GM23248 (cell line): ENCODE data around the gene PHLPP2. TPM values are rescaled to one million over a fixed set of nuclear protein-coding genes. Genes with fewer than 3 reads are reported as not detected.

Experiments used
- DNase-seq: peaks from one replicate; pipeline ENCODE4 v3.0.0-alpha.2; 2015
- H2AFZ ChIP-seq: fragments of 200-600 bp; sonication (generic); 2 replicates; pipeline ENCODE4 v1.6.1; 2016; ENCODE audit warnings: antibody characterized with exemption
- H3F3A ChIP-seq: fragments of 200-600 bp; sonication (generic); 2 replicates; pipeline ENCODE4 v1.6.1; 2016; ENCODE audit warnings: mild to moderate bottlenecking, antibody characterized with exemption, mixed run types; ENCODE audit not compliant: insufficient read depth
- H3K27ac ChIP-seq: fragments of 200-600 bp; sonication (generic); 2 replicates; pipeline ENCODE4 v1.5.1; 2016; ENCODE audit warnings: mild to moderate bottlenecking
- H3K27me3 ChIP-seq: fragments of 200-600 bp; sonication (generic); replicated peaks from 2 replicates; pipeline ENCODE4 v1.6.1; 2016; ENCODE audit warnings: mild to moderate bottlenecking; ENCODE audit not compliant: insufficient read depth
- H3K36me3 ChIP-seq: fragments of 200-600 bp; sonication (generic); 2 replicates; pipeline ENCODE4 v1.6.1; 2016; ENCODE audit warnings: low read depth, mild to moderate bottlenecking
- H3K4me1 ChIP-seq: fragments of 200-600 bp; sonication (generic); 2 replicates; pipeline ENCODE4 v1.6.1; 2016; ENCODE audit warnings: mild to moderate bottlenecking; ENCODE audit not compliant: insufficient read depth
- H3K4me2 ChIP-seq: fragments of 200-600 bp; sonication (generic); one replicate; pipeline ENCODE4 v1.6.1; 2016; ENCODE audit warnings: mild to moderate bottlenecking; ENCODE audit not compliant: unreplicated experiment
- H3K4me3 ChIP-seq: fragments of 200-600 bp; sonication (generic); 2 replicates; pipeline ENCODE4 v1.5.1; 2016; ENCODE audit warnings: mild to moderate bottlenecking
- H3K79me2 ChIP-seq: fragments of 200-600 bp; sonication (generic); 2 replicates; pipeline ENCODE4 v1.6.1; 2016; ENCODE audit warnings: mild to moderate bottlenecking; ENCODE audit not compliant: insufficient read depth
- H3K9ac ChIP-seq: fragments of 200-600 bp; sonication (generic); 2 replicates; pipeline ENCODE4 v1.6.1; 2016; ENCODE audit warnings: mild to moderate bottlenecking
- H3K9me2 ChIP-seq: fragments of 200-600 bp; sonication (generic); 2 replicates; pipeline ENCODE4 v1.6.1; 2016; ENCODE audit warnings: mixed run types, mild to moderate bottlenecking, moderate library complexity; ENCODE audit not compliant: insufficient read depth
- H3K9me3 ChIP-seq: fragments of 200-600 bp; sonication (generic); one replicate; pipeline ENCODE4 v1.6.1; 2017; ENCODE audit warnings: low read depth
- H4K20me1 ChIP-seq: fragments of 200-600 bp; sonication (generic); 2 replicates; pipeline ENCODE4 v1.6.0; 2016; ENCODE audit not compliant: insufficient read depth
- EZH2 ChIP-seq: fragments of 200-600 bp; sonication (generic); IDR thresholded peaks from 2 replicates; pipeline ENCODE4 v1.6.1; 2018; ENCODE audit warnings: antibody characterized with exemption, mild to moderate bottlenecking; ENCODE audit not compliant: insufficient read depth, poor library complexity, severe bottlenecking
- EZH2phosphoT487 ChIP-seq: fragments of 200-600 bp; sonication (generic); IDR thresholded peaks from 2 replicates; pipeline ENCODE4 v1.6.1; 2018; ENCODE audit warnings: antibody characterized with exemption, moderate library complexity, mild to moderate bottlenecking, low read depth; ENCODE audit not compliant: insufficient read depth
- WGBS, 2 experiments: methylation state at CpG; one replicate each; pipeline ENCODE4 v1.1.6; 2015 to 2017; ENCODE audit warnings: low lambda C conversion rate in 2 of 2, low coverage in 1 of 2; ENCODE audit errors: missing lambda C conversion rate in 2 of 2; 5-methylcytosine and 5-hydroxymethylcytosine counted together
- in situ Hi-C: fragments of 300-500 bp; cut with MboI; formaldehyde crosslinking; loops from 2 replicates; pipeline ENCODE4 v1.15.0; 2020
- polyA plus RNA-seq: library from polyadenylated mRNA; unstranded; fragments of >200 nt; fragmentation: Nextera tagmentation; extraction: Ambion mirVana; gene quantifications from 2 replicates; pipeline ENCODE4 v1.2.1, GENCODE V29; 2016
- total RNA-seq: library from RNA; depleted of rRNA; stranded (reverse); fragments of >200 nt; shearing (Covaris generic); gene quantifications from 2 replicates; pipeline ENCODE4 v1.2.3, GENCODE V29; 2014

The PHLPP2 gene
- total and polyA plus RNA-seq, 2 experiments from 2014 or later: 2.6 to 7.1 TPM

GRCh38 chr16:71738855-71739254, 14.4 kb upstream of the PHLPP2 start:
- Histone ChIP-seq H3K27me3 (no peaks in the 10 kb centered on the region), H3K36me3 (peaks cover 52% of the 10 kb centered on the region), H3K4me1 (no peaks in the 10 kb centered on the region), H3K4me3 (no peak overlapping the region), H4K20me1 (no peaks in the 10 kb centered on the region), H3K4me2 (no peak overlapping the region), H3F3A (no peaks in the 10 kb centered on the region), H3K9me3 (no peaks in the 10 kb centered on the region), H3K9ac (no peak overlapping the region), H2AFZ (no peak overlapping the region), H3K9me2 (no peaks in the 10 kb centered on the region), H3K79me2 (peaks cover 16% of the 10 kb centered on the region), H3K27ac (no peak overlapping the region)
- in situ Hi-C loops: no loop called here
- WGBS, 2 experiments: 87 to 88% methylated on average over 4 of the region's 4 CpGs
- TF ChIP-seq EZH2: no peak
- no peak for TF ChIP-seq EZH2phosphoT487
- no peak for DNase-seq

GRCh38 chr16:71737501-71737900, 13.0 kb upstream of the PHLPP2 start:
- H3K4me2 ChIP-seq: no peak overlapping the region
- H3K9me3 ChIP-seq: no peaks in the 10 kb centered on the region
- TF ChIP-seq EZH2: no peak
- TF ChIP-seq EZH2phosphoT487: no peak
- peaks cover 16% of the 10 kb centered on the region for H3K79me2 ChIP-seq
- H3K9ac ChIP-seq: no peak overlapping the region
- peaks cover 58% of the 10 kb centered on the region for H3K36me3 ChIP-seq
- no peaks in the 10 kb centered on the region for H3K9me2 ChIP-seq
- H4K20me1 ChIP-seq: no peaks in the 10 kb centered on the region
- H3F3A ChIP-seq: no peaks in the 10 kb centered on the region
- in situ Hi-C loops: no loop called here
- WGBS, 2 experiments: 95 to 96% methylated on average over 6 of the region's 6 CpGs
- no peak overlapping the region for H3K27ac ChIP-seq
- no peak overlapping the region for H2AFZ ChIP-seq
- no peak overlapping the region for H3K4me3 ChIP-seq
- no peak for DNase-seq
- no peaks in the 10 kb centered on the region for H3K4me1 ChIP-seq
- no peaks in the 10 kb centered on the region for H3K27me3 ChIP-seq

GRCh38 chr16:71734511-71734910, 10.0 kb upstream of the PHLPP2 start:
- Histone ChIP-seq H3K4me2 (no peak overlapping the region), H3K27ac (no peak overlapping the region), H3K27me3 (no peaks in the 10 kb centered on the region), H3K9me3 (no peaks in the 10 kb centered on the region), H3F3A (no peaks in the 10 kb centered on the region; the same call in 1 of the 2 replicates), H2AFZ (no peak overlapping the region), H3K36me3 (peaks cover 65% of the 10 kb centered on the region), H4K20me1 (no peaks in the 10 kb centered on the region), H3K9ac (no peak overlapping the region), H3K4me1 (no peaks in the 10 kb centered on the region), H3K79me2 (peaks cover 7% of the 10 kb centered on the region), H3K4me3 (no peak overlapping the region), H3K9me2 (no peaks in the 10 kb centered on the region)
- WGBS, 2 experiments: 95 to 97% methylated on average over 5 of the region's 5 CpGs
- in situ Hi-C loops: no loop called here
- no peak for DNase-seq
- TF ChIP-seq EZH2: no peak

GRCh38 chr16:71732587-71732986, 8.1 kb upstream of the PHLPP2 start:
- no peak overlapping the region for H3K4me2 ChIP-seq
- H3K27me3 ChIP-seq: no peaks in the 10 kb centered on the region
- H4K20me1 ChIP-seq: no peaks in the 10 kb centered on the region
- peaks cover 46% of the 10 kb centered on the region for H3K36me3 ChIP-seq
- 95% methylated on average over 3 of the region's 3 CpGs for WGBS, 2 experiments
- H3K79me2 ChIP-seq: peaks cover 7% of the 10 kb centered on the region
- H3K9ac ChIP-seq: no peak overlapping the region
- TF ChIP-seq EZH2phosphoT487 (no peak), EZH2 (no peak)
- H2AFZ ChIP-seq: no peak overlapping the region
- no peaks in the 10 kb centered on the region for H3K9me3 ChIP-seq
- peaks cover 16% of the 10 kb centered on the region for H3F3A ChIP-seq
- no peaks in the 10 kb centered on the region for H3K9me2 ChIP-seq
- H3K4me1 ChIP-seq: no peaks in the 10 kb centered on the region
- in situ Hi-C loops: no loop called here
- no peak overlapping the region for H3K27ac ChIP-seq
- DNase-seq: no peak
- no peak overlapping the region for H3K4me3 ChIP-seq
